ENCODE results near the gene PDZRN3. TPM values are rescaled to one million over a fixed set of nuclear protein-coding genes. Genes with fewer than 3 reads are reported as not detected.

PDZRN3 gene
- total RNA-seq, 1 experiment from 2014 or later = not detected

DNA sequence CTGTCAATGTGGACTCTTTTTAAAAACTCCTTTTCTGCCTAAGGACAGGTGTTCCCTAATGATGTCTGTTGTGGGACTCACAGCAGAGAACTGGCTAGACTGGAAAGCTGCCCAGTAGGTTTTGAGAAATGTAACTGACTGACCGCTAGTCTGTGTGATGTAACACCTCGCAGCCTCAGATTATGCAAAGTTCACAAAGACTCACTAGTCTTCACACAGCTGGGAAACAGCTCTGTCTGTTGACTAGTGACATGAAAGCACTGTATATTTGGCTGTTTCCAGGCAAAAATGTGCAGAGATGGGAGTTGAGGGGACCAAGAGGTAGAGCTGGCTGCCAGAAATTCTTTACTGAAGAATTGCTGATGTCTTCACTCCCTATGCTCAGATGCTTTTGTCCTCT is 10.3 kb downstream of the PDZRN3 start:
- intact Hi-C loops (cut with micrococcal nuclease; ENCODE audit: unreplicated experiment) = no loop called here
- H3K9me3 ChIP-seq (ENCODE audit: insufficient read depth, low read depth) = no peaks in the 10 kb centered on the region
- H3K27ac ChIP-seq = no peak overlapping the region
- no peak overlapping the region for H3K4me3 ChIP-seq
- H4K20me1 ChIP-seq (ENCODE audit: insufficient read depth) = no peaks in the 10 kb centered on the region
- TF ChIP-seq EZH2 (IDR thresholded peaks at IDR 0.05; ENCODE audit: low read depth) = no peak
- TF ChIP-seq, protein P1, sequence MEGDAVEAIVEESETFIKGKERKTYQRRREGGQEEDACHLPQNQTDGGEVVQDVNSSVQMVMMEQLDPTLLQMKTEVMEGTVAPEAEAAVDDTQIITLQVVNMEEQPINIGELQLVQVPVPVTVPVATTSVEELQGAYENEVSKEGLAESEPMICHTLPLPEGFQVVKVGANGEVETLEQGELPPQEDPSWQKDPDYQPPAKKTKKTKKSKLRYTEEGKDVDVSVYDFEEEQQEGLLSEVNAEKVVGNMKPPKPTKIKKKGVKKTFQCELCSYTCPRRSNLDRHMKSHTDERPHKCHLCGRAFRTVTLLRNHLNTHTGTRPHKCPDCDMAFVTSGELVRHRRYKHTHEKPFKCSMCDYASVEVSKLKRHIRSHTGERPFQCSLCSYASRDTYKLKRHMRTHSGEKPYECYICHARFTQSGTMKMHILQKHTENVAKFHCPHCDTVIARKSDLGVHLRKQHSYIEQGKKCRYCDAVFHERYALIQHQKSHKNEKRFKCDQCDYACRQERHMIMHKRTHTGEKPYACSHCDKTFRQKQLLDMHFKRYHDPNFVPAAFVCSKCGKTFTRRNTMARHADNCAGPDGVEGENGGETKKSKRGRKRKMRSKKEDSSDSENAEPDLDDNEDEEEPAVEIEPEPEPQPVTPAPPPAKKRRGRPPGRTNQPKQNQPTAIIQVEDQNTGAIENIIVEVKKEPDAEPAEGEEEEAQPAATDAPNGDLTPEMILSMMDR (conservative IDR thresholded peaks at IDR 0.05) = no peak
- H3K79me2 ChIP-seq (ENCODE audit: low read depth) = no peaks in the 10 kb centered on the region
- H3K27me3 ChIP-seq (ENCODE audit: insufficient read depth, low read depth) = no peaks in the 10 kb centered on the region
- H3K9me2 ChIP-seq (ENCODE audit: insufficient read depth) = no peaks in the 10 kb centered on the region
- BruUV-seq (replicated peaks) = no TSS peak
- H3F3A ChIP-seq (ENCODE audit: insufficient read depth, low read depth) = no peaks in the 10 kb centered on the region
- DNase-seq = no peak
- H3K4me2 ChIP-seq = no peak overlapping the region
- CTCF ChIA-PET = no interaction called here
- POLR2A ChIA-PET (ENCODE audit: unreplicated experiment) = no interaction called here
- no peaks in the 10 kb centered on the region for H3K36me3 ChIP-seq (ENCODE audit: low read depth)
- no peaks in the 10 kb centered on the region for H3K4me1 ChIP-seq (replicated peaks; ENCODE audit: insufficient read depth)
- H2AFZ ChIP-seq = no peak overlapping the region

DNA sequence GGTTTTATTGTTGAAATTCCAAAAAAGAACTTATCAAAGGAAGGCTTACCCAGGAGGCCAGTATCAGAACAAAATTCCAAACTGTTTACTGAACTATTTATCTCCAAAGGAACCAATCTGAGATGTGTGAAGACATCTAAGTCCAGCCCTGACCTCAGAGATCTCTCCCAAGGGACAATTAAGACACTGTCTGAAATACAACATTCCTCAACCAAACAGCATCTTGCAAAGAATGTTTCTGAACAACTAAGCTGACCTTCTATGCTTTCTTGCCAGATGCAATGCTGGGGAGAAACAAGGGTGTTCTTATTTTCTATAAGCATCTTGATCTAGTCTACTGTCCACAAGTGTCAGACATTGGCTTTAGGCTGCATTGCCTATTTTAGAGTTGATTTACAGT is 13.6 kb downstream of the PDZRN3 start:
- intact Hi-C loops (cut with micrococcal nuclease; ENCODE audit: unreplicated experiment) = no loop called here
- ChIA-PET POLR2A (ENCODE audit: unreplicated experiment) (no interaction called here), CTCF (no interaction called here)
- Histone ChIP-seq H3K4me1 (replicated peaks; ENCODE audit: insufficient read depth) (no peaks in the 10 kb centered on the region), H3K27me3 (ENCODE audit: insufficient read depth, low read depth) (no peaks in the 10 kb centered on the region), H3K4me2 (no peak overlapping the region), H3K79me2 (ENCODE audit: low read depth) (no peaks in the 10 kb centered on the region), H2AFZ (no peak overlapping the region), H4K20me1 (ENCODE audit: insufficient read depth) (no peaks in the 10 kb centered on the region), H3K4me3 (no peak overlapping the region), H3F3A (ENCODE audit: insufficient read depth, low read depth) (no peaks in the 10 kb centered on the region), H3K36me3 (ENCODE audit: low read depth) (no peaks in the 10 kb centered on the region), H3K9me2 (ENCODE audit: insufficient read depth) (no peaks in the 10 kb centered on the region), H3K27ac (no peak overlapping the region), H3K9me3 (ENCODE audit: insufficient read depth, low read depth) (no peaks in the 10 kb centered on the region)
- TF ChIP-seq, protein P1 (conservative IDR thresholded peaks at IDR 0.05) = no peak
- TF ChIP-seq EZH2 (IDR thresholded peaks at IDR 0.05; ENCODE audit: low read depth) = no peak
- BruUV-seq (replicated peaks) = no TSS peak
- DNase-seq = no peak

- Histone ChIP-seq H3K9me2 (ENCODE audit: insufficient read depth) (no peaks in the 10 kb centered on the region), H3K27me3 (ENCODE audit: insufficient read depth, low read depth) (no peaks in the 10 kb centered on the region), H3F3A (ENCODE audit: insufficient read depth, low read depth) (no peaks in the 10 kb centered on the region), H3K79me2 (ENCODE audit: low read depth) (no peaks in the 10 kb centered on the region), H4K20me1 (ENCODE audit: insufficient read depth) (no peaks in the 10 kb centered on the region), H3K4me1 (replicated peaks; ENCODE audit: insufficient read depth) (no peaks in the 10 kb centered on the region), H3K9me3 (ENCODE audit: insufficient read depth, low read depth) (no peaks in the 10 kb centered on the region), H3K36me3 (ENCODE audit: low read depth) (no peaks in the 10 kb centered on the region), H3K27ac (no peak overlapping the region), H2AFZ (no peak overlapping the region), H3K4me2 (no peak overlapping the region), H3K4me3 (no peak overlapping the region)
- CTCF ChIA-PET = no interaction called here
- no TSS peak for BruUV-seq (replicated peaks)
- TF ChIP-seq, protein P1 (conservative IDR thresholded peaks at IDR 0.05) = no peak
- no peak for TF ChIP-seq EZH2 (IDR thresholded peaks at IDR 0.05; ENCODE audit: low read depth)
- intact Hi-C loops (cut with micrococcal nuclease; ENCODE audit: unreplicated experiment) = no loop called here
- DNase-seq = no peak
- POLR2A ChIA-PET (ENCODE audit: unreplicated experiment) = no interaction called here
These were observed 14.2 kb downstream of the PDZRN3 start for GRCh38 chr3:73610493-73610892.

Data from PC-9 (cell line).